ENCODE results near the gene SBNO2.

DNA sequence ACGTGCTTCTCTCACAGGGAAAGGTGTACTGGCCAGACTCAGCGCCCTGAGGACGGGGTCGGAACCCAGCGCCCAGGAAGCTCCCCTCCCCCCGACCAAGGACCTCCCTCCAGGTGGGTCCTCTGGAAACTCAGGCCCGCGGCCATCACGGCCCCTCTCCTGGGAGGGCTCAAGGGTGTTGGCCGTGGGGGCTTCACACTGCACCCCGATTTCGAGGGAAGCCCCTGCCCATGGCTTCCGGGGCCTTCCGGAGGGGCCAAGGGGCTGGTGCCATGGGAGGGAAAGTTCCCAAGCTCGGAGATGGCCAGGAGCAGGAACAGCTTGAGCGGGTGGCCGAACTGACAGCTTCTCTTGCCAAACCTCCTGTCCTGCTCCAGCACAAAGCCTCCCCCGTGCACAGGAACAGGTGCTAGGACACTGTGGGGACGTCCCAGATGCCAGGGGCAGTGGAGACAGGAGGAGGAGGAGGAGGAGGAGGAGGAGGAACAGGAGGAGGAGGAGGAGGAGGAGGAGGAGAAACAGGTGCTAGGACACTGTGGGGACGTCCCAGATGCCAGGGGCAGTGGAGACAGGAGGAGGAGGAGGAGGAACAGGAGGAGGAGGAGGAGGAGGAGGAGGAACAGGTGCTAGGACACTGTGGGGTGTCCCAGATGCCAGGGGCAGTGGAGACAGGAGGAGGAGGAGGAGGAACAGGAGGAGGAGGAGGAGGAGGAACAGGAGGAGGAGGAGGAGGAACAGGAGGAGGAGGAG lies 10.0 kb downstream of the SBNO2 start:
- TF ChIP-seq, protein P1, sequence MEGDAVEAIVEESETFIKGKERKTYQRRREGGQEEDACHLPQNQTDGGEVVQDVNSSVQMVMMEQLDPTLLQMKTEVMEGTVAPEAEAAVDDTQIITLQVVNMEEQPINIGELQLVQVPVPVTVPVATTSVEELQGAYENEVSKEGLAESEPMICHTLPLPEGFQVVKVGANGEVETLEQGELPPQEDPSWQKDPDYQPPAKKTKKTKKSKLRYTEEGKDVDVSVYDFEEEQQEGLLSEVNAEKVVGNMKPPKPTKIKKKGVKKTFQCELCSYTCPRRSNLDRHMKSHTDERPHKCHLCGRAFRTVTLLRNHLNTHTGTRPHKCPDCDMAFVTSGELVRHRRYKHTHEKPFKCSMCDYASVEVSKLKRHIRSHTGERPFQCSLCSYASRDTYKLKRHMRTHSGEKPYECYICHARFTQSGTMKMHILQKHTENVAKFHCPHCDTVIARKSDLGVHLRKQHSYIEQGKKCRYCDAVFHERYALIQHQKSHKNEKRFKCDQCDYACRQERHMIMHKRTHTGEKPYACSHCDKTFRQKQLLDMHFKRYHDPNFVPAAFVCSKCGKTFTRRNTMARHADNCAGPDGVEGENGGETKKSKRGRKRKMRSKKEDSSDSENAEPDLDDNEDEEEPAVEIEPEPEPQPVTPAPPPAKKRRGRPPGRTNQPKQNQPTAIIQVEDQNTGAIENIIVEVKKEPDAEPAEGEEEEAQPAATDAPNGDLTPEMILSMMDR (IDR thresholded peaks at IDR 0.05; ENCODE audit: low read length), result no peak
- TF ChIP-seq EZH2 (IDR thresholded peaks at IDR 0.05; ENCODE audit: borderline replicate concordance, low read length), result no peak
